NCI-H526 (cell line): Measurements from ENCODE around the gene TAC4.
A peak's percentile ranks its signal among the peaks of the same experiment; 100 is the strongest.

Source experiments
- DNase-seq, 2 experiments: peaks; one replicate each; lab custom pipeline; 2025; lab: John Stamatoyannopoulos, UW

Gene TAC4

GRCh38 chr17:49809056-49809455, 38.8 kb downstream of the TAC4 start:
- DNase-seq: no peak

GRCh38 chr17:49798738-49799137, 49.1 kb downstream of the TAC4 start:
- no peak for DNase-seq

- DNase-seq: no peak
Observed at GRCh38 chr17:49798182-49798581, 49.7 kb downstream of the TAC4 start.

GRCh38 chr17:49795372-49795771, 52.5 kb downstream of the TAC4 start:
- DNase-seq: no peak

GRCh38 chr17:49793309-49793708, 54.6 kb downstream of the TAC4 start:
- DNase-seq: no peak

GRCh38 chr17:49789243-49789578, 58.7 kb downstream of the TAC4 start:
- no peak for DNase-seq

- DNase-seq: peak; percentile 99 to 100
Observed at GRCh38 chr17:49788478-49789242, 59.2 kb downstream of the TAC4 start, which contains the start of gene KAT7. TSS of gene KAT7 (plus strand) at chr17:49788681. CDS start at chr17:49788835, 154 bp downstream.
